H1 (cell line): ENCODE results near the gene PCDH7. TPM values are rescaled to one million over a fixed set of nuclear protein-coding genes. Genes with fewer than 3 reads are reported as not detected.

Experiments
- CEBPB ChIP-seq: IDR thresholded peaks from 2 replicates; pipeline ENCODE4 v1.6.1; 2012; ENCODE audit warnings: low read depth, low read length
- FOSL1 ChIP-seq: IDR thresholded peaks from 2 replicates; pipeline ENCODE4 v1.6.1; 2011; ENCODE audit warnings: mild to moderate bottlenecking, low read depth, low read length, moderate library complexity; ENCODE audit not compliant: insufficient read depth
- polyA plus RNA-seq, 7 experiments: library from polyadenylated mRNA; depleted of rRNA in 3 of 7; stranded (reverse) in 5 of 7; unstranded in 2 of 7; fragments of >200 nt in 5 of 7; fragments of 200-250 nt in 2 of 7; gene quantifications; 1 replicate in 5 of 7; 2 replicates in 1 of 7; 4 replicates in 1 of 7; pipeline versions ENCODE4 v1.2.1 to v1.2.3, GENCODE V29; 2011 to 2013; ENCODE audit warnings: missing spikeins in 2 of 7, mixed read lengths in 2 of 7
- total RNA-seq: library from RNA; stranded (reverse); fragmentation: NEBNext Ultra II Directional; extraction: Animal tissue kit (Norgen Biotek cat#: 25700); gene quantifications from 2 replicates; pipeline ENCODE4 v1.2.1, GENCODE V29; 2021

The PCDH7 gene
- total and polyA plus RNA-seq, 2 of the 8 experiments (the other 6 are each of a cell fraction or from before 2014, with no cell fraction given): 3.1 to 6.1 TPM

DNA sequence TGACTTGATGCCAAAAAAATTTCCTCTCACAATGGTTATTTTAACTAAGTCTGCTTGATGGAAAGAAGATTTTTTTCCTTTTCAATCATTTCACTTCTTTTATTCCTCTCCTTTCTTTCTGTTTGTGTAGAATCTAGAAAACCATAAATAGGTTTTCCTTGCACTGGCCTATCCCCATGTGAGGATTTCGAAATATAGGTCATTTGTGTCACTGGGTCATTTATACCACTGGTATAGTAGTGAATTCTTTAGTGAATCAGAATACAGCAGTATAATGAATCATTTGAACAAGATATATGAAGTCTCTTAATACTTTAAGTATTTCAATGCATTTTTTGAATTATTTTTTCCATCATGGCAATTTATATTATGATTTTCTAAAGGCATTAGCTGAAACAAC is 26.6 kb downstream of the PCDH7 start (continued):
- TF ChIP-seq FOSL1: no peak
- TF ChIP-seq CEBPB: no peak
